ENCODE data around the gene CA5B.
"Not testable (repeated sequence)": the region's sequence is repeated elsewhere in the genome, so short reads cannot be mapped to it uniquely, and the experiment has no call there.

CA5B gene

GRCh38 chrX:15737959-15738902 is at the start of gene CA5B:
Gene CA5B, plus strand, starts transcription at chrX:15738270. Its CDS starts 11,754 bp downstream, at chrX:15750024.
- DNase-seq (ENCODE audit: low read depth in 3 of 3) = peak; percentile 79 to 94 (median 94)

- no peak for DNase-seq (ENCODE audit: low read depth in 3 of 3)
Observed at GRCh38 chrX:15694941-15695451, 43.1 kb upstream of the CA5B start.

- DNase-seq (ENCODE audit: low read depth in 3 of 3) = no peak
Observed at GRCh38 chrX:15696516-15696915, 41.6 kb upstream of the CA5B start.

- DNase-seq (ENCODE audit: low read depth in 3 of 3) = no peak
Observed at GRCh38 chrX:15702488-15703371, 35.3 kb upstream of the CA5B start.

- DNase-seq (ENCODE audit: low read depth in 3 of 3) = not testable (repeated sequence)
Observed at GRCh38 chrX:15703809-15704208, 34.3 kb upstream of the CA5B start.

GRCh38 chrX:15704273-15704672 is 33.8 kb upstream of the CA5B start:
- not testable (repeated sequence) for DNase-seq (ENCODE audit: low read depth in 3 of 3)

GRCh38 chrX:15714529-15714928 is 23.5 kb upstream of the CA5B start:
- DNase-seq (ENCODE audit: low read depth in 3 of 3) = no peak

GRCh38 chrX:15718283-15718970 is 19.6 kb upstream of the CA5B start:
- no peak for DNase-seq (ENCODE audit: low read depth in 3 of 3)

GRCh38 chrX:15719324-15719968 is 18.6 kb upstream of the CA5B start:
- no peak for DNase-seq (ENCODE audit: low read depth in 3 of 3)

- DNase-seq (ENCODE audit: low read depth in 3 of 3) = no peak
Observed at GRCh38 chrX:15721911-15722310, 16.2 kb upstream of the CA5B start.

- no peak for DNase-seq (ENCODE audit: low read depth in 3 of 3)
Observed at GRCh38 chrX:15723887-15724517, 14.1 kb upstream of the CA5B start.

- no peak for DNase-seq (ENCODE audit: low read depth in 3 of 3)
Observed at GRCh38 chrX:15724911-15725310, 13.2 kb upstream of the CA5B start.

GRCh38 chrX:15731368-15731767 is 6.7 kb upstream of the CA5B start:
- DNase-seq (ENCODE audit: low read depth in 3 of 3) = not testable (repeated sequence)

- DNase-seq (ENCODE audit: low read depth in 3 of 3) = no peak
Observed at GRCh38 chrX:15737190-15737958, 696 bp upstream of the CA5B start.

GRCh38 chrX:15739886-15740285 is 1.8 kb downstream of the CA5B start:
- no peak for DNase-seq (ENCODE audit: low read depth in 3 of 3)

- no peak for DNase-seq (ENCODE audit: low read depth in 3 of 3)
Observed at GRCh38 chrX:15744181-15744867, 6.3 kb downstream of the CA5B start.

- DNase-seq (ENCODE audit: low read depth in 3 of 3) = no peak
Observed at GRCh38 chrX:15745179-15745578, 7.1 kb downstream of the CA5B start.

GRCh38 chrX:15746651-15747050 is 8.6 kb downstream of the CA5B start:
- DNase-seq (ENCODE audit: low read depth in 3 of 3) = not testable (repeated sequence)

- no peak for DNase-seq (ENCODE audit: low read depth in 3 of 3)
Observed at GRCh38 chrX:15747626-15748173, 9.6 kb downstream of the CA5B start.

All from stimulated activated CD4-positive, alpha-beta T cell treated with anti-CD3 and anti-CD28 coated beads, TNF-alpha, amount 100 ng/mL, for 4 hours (primary cell).